Breast epithelium (tissue), 3 donors: ENCODE data around the gene CFAP20.

Experiments used
- CTCF ChIP-seq, 3 donors: fragments of 450-650 bp; IDR thresholded peaks; one replicate each; pipeline ENCODE4 v1.5.1; 2016 to 2017; ENCODE audit warnings: antibody characterized with exemption in 3 of 3, mild to moderate bottlenecking in 3 of 3, moderate library complexity in 3 of 3
- POLR2AphosphoS5 ChIP-seq, 3 donors: sonication (generic); formaldehyde crosslinking; IDR thresholded peaks; one replicate each; pipeline ENCODE4 v1.6.1; 2017; ENCODE audit warnings: antibody characterized with exemption in 3 of 3

GRCh38 chr16:58074657-58075056, 54.5 kb downstream of the CFAP20 start:
- no peak for TF ChIP-seq CTCF (IDR thresholded peaks at IDR 0.05)
- TF ChIP-seq POLR2AphosphoS5 (IDR thresholded peaks at IDR 0.05) = no peak
